GM12873 (cell line): Measurements from ENCODE around the gene CDH1.

Experiments
- CTCF ChIP-seq: IDR thresholded peaks from 2 replicates; pipeline ENCODE4 v1.5.1; 2012; ENCODE audit warnings: low read depth, mild to moderate bottlenecking, moderate library complexity, low read length, control low read depth; ENCODE audit not compliant: insufficient read depth; ENCODE audit errors: missing control alignments

CDH1 gene

GRCh38 chr16:68754084-68754792 lies 17.1 kb downstream of the CDH1 start:
- no peak for TF ChIP-seq CTCF

GRCh38 chr16:68756239-68756915 lies 19.3 kb downstream of the CDH1 start:
- TF ChIP-seq CTCF: no peak

- no peak for TF ChIP-seq CTCF
Observed at GRCh38 chr16:68757625-68757935, 20.5 kb downstream of the CDH1 start.

GRCh38 chr16:68759062-68759461 lies 22.0 kb downstream of the CDH1 start:
- TF ChIP-seq CTCF: no peak

GRCh38 chr16:68760671-68761275 lies 23.7 kb downstream of the CDH1 start:
- no peak for TF ChIP-seq CTCF

- TF ChIP-seq CTCF: no peak
Observed at GRCh38 chr16:68762996-68763756, 26.1 kb downstream of the CDH1 start.

- TF ChIP-seq CTCF: no peak
Observed at GRCh38 chr16:68764862-68765261, 27.8 kb downstream of the CDH1 start.
